H9 (cell line): Measurements from ENCODE around the gene AMY1B. TPM values are rescaled to one million over a fixed set of nuclear protein-coding genes. Genes with fewer than 3 reads are reported as not detected.
"Not testable (repeated sequence)": the region's sequence is repeated elsewhere in the genome, so short reads cannot be mapped to it uniquely, and the experiment has no call there.

Experiments
- DNase-seq: peaks from one replicate; pipeline ENCODE4 v3.0.0-alpha.2; 2017
- H2AFZ ChIP-seq: one replicate; pipeline ENCODE4 v1.6.1; 2013; ENCODE audit warnings: mild to moderate bottlenecking, low read length, control low read depth, moderate library complexity
- H2AK5ac ChIP-seq: 2 replicates; pipeline ENCODE4 v1.6.1; 2013; ENCODE audit warnings: low read length, control low read depth, mixed read lengths; ENCODE audit not compliant: insufficient read length
- H2BK120ac ChIP-seq: one replicate; pipeline ENCODE4 v1.6.1; 2013; ENCODE audit warnings: low read depth, mild to moderate bottlenecking, low read length, control low read depth, inconsistent platforms; ENCODE audit not compliant: poor library complexity, severe bottlenecking
- H2BK12ac ChIP-seq: 2 replicates; pipeline ENCODE4 v1.6.1; 2013; ENCODE audit warnings: low read length, control low read depth, mixed read lengths, low read depth; ENCODE audit not compliant: insufficient read length
- H2BK15ac ChIP-seq: 2 replicates; pipeline ENCODE4 v1.6.1; 2013; ENCODE audit warnings: low read depth, low read length, control low read depth
- H2BK20ac ChIP-seq: one replicate; pipeline ENCODE4 v1.6.1; 2013; ENCODE audit warnings: low read depth, mild to moderate bottlenecking, low read length, control low read depth, inconsistent platforms; ENCODE audit not compliant: poor library complexity, severe bottlenecking
- H2BK5ac ChIP-seq: 2 replicates; pipeline ENCODE4 v1.6.1; 2013; ENCODE audit warnings: low read length, control low read depth, mixed read lengths; ENCODE audit not compliant: insufficient read length
- H3K14ac ChIP-seq: 2 replicates; pipeline ENCODE4 v1.6.1; 2013; ENCODE audit warnings: low read length, control low read depth; ENCODE audit not compliant: insufficient read depth
- H3K18ac ChIP-seq: 2 replicates; pipeline ENCODE4 v1.6.1; 2013; ENCODE audit warnings: low read depth, mild to moderate bottlenecking, mixed read lengths, low read length, control low read depth; ENCODE audit not compliant: insufficient read length
- H3K23ac ChIP-seq: 2 replicates; pipeline ENCODE4 v1.6.1; 2013; ENCODE audit warnings: low read length, control low read depth, mixed read lengths, low read depth; ENCODE audit not compliant: insufficient read length
- H3K23me2 ChIP-seq: 2 replicates; pipeline ENCODE4 v1.6.1; 2013; ENCODE audit warnings: low read depth, mild to moderate bottlenecking, mixed read lengths, low read length, control low read depth; ENCODE audit not compliant: insufficient read length, poor library complexity, severe bottlenecking
- H3K27ac ChIP-seq: 2 replicates; pipeline ENCODE4 v1.5.1; 2013; ENCODE audit warnings: low read length, control low read depth, mixed read lengths, low read depth; ENCODE audit not compliant: insufficient read length
- H3K27me3 ChIP-seq: 2 replicates; pipeline ENCODE4 v1.6.1; 2013; ENCODE audit warnings: low read length, control low read depth, inconsistent platforms; ENCODE audit not compliant: insufficient read depth
- H3K4ac ChIP-seq: 2 replicates; pipeline ENCODE4 v1.6.1; 2013; ENCODE audit warnings: low read depth, mild to moderate bottlenecking, control low read depth, inconsistent platforms, low read length, moderate library complexity
- H3K4me1 ChIP-seq: 2 replicates; pipeline ENCODE4 v1.6.1; 2013; ENCODE audit warnings: low read length, control low read depth, inconsistent platforms; ENCODE audit not compliant: insufficient read depth
- H3K4me2 ChIP-seq: 2 replicates; pipeline ENCODE4 v1.6.1; 2013; ENCODE audit warnings: low read length, control low read depth, mixed read lengths; ENCODE audit not compliant: insufficient read length, insufficient read depth
- H3K56ac ChIP-seq: 2 replicates; pipeline ENCODE4 v1.6.1; 2013; ENCODE audit warnings: low read depth, mild to moderate bottlenecking, mixed read lengths, low read length, control low read depth; ENCODE audit not compliant: insufficient read length
- H3K79me1 ChIP-seq: 2 replicates; pipeline ENCODE4 v1.6.1; 2013; ENCODE audit warnings: low read depth, mild to moderate bottlenecking, moderate library complexity, low read length, control low read depth, inconsistent platforms; ENCODE audit not compliant: insufficient read depth, poor library complexity, severe bottlenecking
- H3K79me2 ChIP-seq: 2 replicates; pipeline ENCODE4 v1.6.1; 2013; ENCODE audit warnings: low read length, control low read depth, inconsistent platforms; ENCODE audit not compliant: insufficient read depth
- H3K9ac ChIP-seq: 2 replicates; pipeline ENCODE4 v1.6.1; 2013; ENCODE audit warnings: low read length, control low read depth, mixed read lengths; ENCODE audit not compliant: insufficient read length; ENCODE audit errors: extremely low read depth
- H3K9me3 ChIP-seq: one replicate; pipeline ENCODE4 v1.6.1; 2013; ENCODE audit warnings: low read depth, low read length, inconsistent platforms; ENCODE audit not compliant: control insufficient read depth
- H3T11ph ChIP-seq: one replicate; pipeline ENCODE4 v1.6.1; 2013; ENCODE audit warnings: mild to moderate bottlenecking, low read length, control low read depth, inconsistent platforms
- H4K20me1 ChIP-seq: one replicate; pipeline ENCODE4 v1.6.1; 2013; ENCODE audit not compliant: control insufficient read depth, insufficient read length, insufficient read depth
- H4K5ac ChIP-seq: 2 replicates; pipeline ENCODE4 v1.6.1; 2013; ENCODE audit warnings: low read depth, mild to moderate bottlenecking, mixed read lengths, low read length, control low read depth; ENCODE audit not compliant: insufficient read length
- H4K8ac ChIP-seq: replicated peaks from 2 replicates; pipeline ENCODE4 v1.6.1; 2013; ENCODE audit warnings: low read length, control low read depth, mixed read lengths, low read depth; ENCODE audit not compliant: insufficient read length
- H4K91ac ChIP-seq: 2 replicates; pipeline ENCODE4 v1.6.1; 2013; ENCODE audit warnings: low read depth, mild to moderate bottlenecking, moderate library complexity, mixed read lengths, low read length, control low read depth; ENCODE audit not compliant: insufficient read length
- H3K27ac Mint-ChIP-seq, 3 experiments: 2 replicates in 2 of 3; 3 replicates in 1 of 3; pipeline ENCODE4 v1.8.0; 2020 to 2021; ENCODE audit warnings: mixed read lengths in 3 of 3, mild to moderate bottlenecking in 1 of 3, moderate library complexity in 1 of 3
- H3K27me3 Mint-ChIP-seq: 2 replicates; pipeline ENCODE4 v1.8.0; 2021; ENCODE audit warnings: low read depth, mild to moderate bottlenecking, moderate library complexity, mixed read lengths
- H3K36me3 Mint-ChIP-seq, 3 experiments: 2 replicates in 2 of 3; 3 replicates in 1 of 3; pipeline ENCODE4 v1.8.0; 2020 to 2021; ENCODE audit warnings: low read depth in 3 of 3, mixed read lengths in 3 of 3; ENCODE audit not compliant: insufficient read depth in 1 of 3
- H3K4me1 Mint-ChIP-seq, 2 experiments: 2 replicates each; pipeline ENCODE4 v1.8.0; 2020; ENCODE audit warnings: mixed read lengths in 2 of 2
- H3K4me3 Mint-ChIP-seq, 2 experiments: 2 replicates in 1 of 2; 3 replicates in 1 of 2; pipeline ENCODE4 v1.8.0; 2020 to 2021; ENCODE audit warnings: mild to moderate bottlenecking in 2 of 2, mixed read lengths in 2 of 2, moderate library complexity in 1 of 2
- H3K9me3 Mint-ChIP-seq, 2 experiments: 2 replicates in 1 of 2; 3 replicates in 1 of 2; pipeline ENCODE4 v1.8.0; 2020; ENCODE audit warnings: mild to moderate bottlenecking in 2 of 2, mixed read lengths in 2 of 2, moderate library complexity in 1 of 2
- WGBS: extraction: QIAGEN DNeasy Blood & Tissue Kit; methylation state at CpG from one replicate; pipeline ENCODE4 v1.1.7; 2013; ENCODE audit warnings: missing lambda C conversion rate, low lambda C conversion rate, mixed read lengths; ENCODE audit not compliant: insufficient read length; ENCODE audit errors: extremely low coverage; 5-methylcytosine and 5-hydroxymethylcytosine counted together
- total RNA-seq: library from RNA; stranded (reverse); gene quantifications from 2 replicates; pipeline ENCODE4 v1.2.1, GENCODE V29; 2021

Gene AMY1B
- total RNA-seq, 1 experiment from 2014 or later: not detected

GRCh38 chr1:103641194-103641593, 54.8 kb downstream of the AMY1B start:
- not testable (repeated sequence) for DNase-seq, H2BK5ac ChIP-seq, H3K27me3 Mint-ChIP-seq, H4K91ac ChIP-seq, H2AK5ac ChIP-seq, H3K27me3 ChIP-seq, H3K36me3 Mint-ChIP-seq, H3K27ac Mint-ChIP-seq, H3K4me1 Mint-ChIP-seq, H3K79me2 ChIP-seq, H4K5ac ChIP-seq, H3T11ph ChIP-seq, H3K4me1 ChIP-seq, H3K4me2 ChIP-seq, H3K23me2 ChIP-seq, H2BK20ac ChIP-seq, H3K4me3 Mint-ChIP-seq, H3K14ac ChIP-seq, H2BK15ac ChIP-seq, H4K20me1 ChIP-seq, H3K18ac ChIP-seq, H3K9ac ChIP-seq, H3K56ac ChIP-seq, H3K9me3 ChIP-seq, H3K27ac ChIP-seq, H2BK12ac ChIP-seq, H2BK120ac ChIP-seq, H4K8ac ChIP-seq, H3K4ac ChIP-seq, H3K79me1 ChIP-seq, H3K23ac ChIP-seq, H2AFZ ChIP-seq, H3K9me3 Mint-ChIP-seq
- no CpG with 5 or more reads among the region's 3 CpGs for WGBS

Other genes with a start within 250 kb of the AMY1B start
- 11.9 and 12.2 TPM in 2 replicates for gene RNPC3, start 170.5 kb downstream of the AMY1B start, total RNA-seq
- 0.90 and 1.2 TPM in 2 replicates for gene AMY2B, start 124.6 kb downstream of the AMY1B start, total RNA-seq
- gene AMY2A, start 78.8 kb downstream of the AMY1B start, total RNA-seq: not detected in 2 replicates
- not detected in 2 replicates for gene AMY1A, start 40.5 kb downstream of the AMY1B start, total RNA-seq
- gene AMY1C, start 53.7 kb upstream of the AMY1B start, total RNA-seq: not detected in 2 replicates